ENCODE results near the gene SLC25A38.

The SLC25A38 gene

DNA sequence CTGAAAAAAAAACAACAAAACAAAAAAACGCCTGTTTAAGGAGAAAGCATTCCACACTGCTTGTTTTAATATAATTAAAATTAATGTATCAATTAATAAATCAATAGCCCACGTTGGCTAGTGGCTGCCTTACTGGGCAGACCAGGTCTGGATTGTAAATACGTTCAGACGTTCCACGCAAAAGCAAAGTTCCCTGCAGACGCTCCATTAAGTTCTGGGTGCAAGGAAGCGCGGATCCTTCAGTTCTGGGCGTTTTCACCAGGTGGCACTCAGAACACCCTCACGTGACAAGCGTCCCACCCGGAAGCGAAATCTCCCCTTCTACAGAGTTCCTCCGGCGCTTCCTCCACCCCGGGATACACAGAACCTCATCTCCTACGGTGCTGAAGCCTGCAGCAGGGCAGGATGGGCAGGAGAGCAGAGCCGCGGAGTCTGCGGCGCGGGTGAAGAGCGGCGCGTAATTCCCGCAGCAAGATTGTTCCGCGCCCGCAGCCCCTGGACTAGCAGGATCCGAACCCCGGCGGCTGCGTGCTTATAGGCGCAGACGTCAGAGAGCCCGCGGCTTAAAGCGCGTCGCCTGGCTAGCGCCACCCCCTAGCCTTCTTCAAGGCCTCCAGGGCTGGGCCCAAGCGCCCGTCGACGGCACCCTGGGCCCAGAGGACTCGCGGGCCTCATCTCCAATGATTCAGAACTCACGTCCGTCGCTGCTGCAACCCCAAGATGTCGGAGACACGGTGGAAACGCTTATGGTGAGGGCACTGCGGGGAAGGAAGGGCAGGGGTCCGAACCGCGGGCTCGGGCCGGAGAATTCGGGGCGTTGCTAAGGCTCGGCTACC, at the start of gene SLC25A38:
SLC25A38 (plus strand) TSS at position 326 of the 836 bp plus-strand sequence; CDS start at position 681, 355 bp downstream.
- peak within 1 kb of the TSS; percentile 90 for H3K27ac ChIP-seq
- TF ChIP-seq, protein P1, sequence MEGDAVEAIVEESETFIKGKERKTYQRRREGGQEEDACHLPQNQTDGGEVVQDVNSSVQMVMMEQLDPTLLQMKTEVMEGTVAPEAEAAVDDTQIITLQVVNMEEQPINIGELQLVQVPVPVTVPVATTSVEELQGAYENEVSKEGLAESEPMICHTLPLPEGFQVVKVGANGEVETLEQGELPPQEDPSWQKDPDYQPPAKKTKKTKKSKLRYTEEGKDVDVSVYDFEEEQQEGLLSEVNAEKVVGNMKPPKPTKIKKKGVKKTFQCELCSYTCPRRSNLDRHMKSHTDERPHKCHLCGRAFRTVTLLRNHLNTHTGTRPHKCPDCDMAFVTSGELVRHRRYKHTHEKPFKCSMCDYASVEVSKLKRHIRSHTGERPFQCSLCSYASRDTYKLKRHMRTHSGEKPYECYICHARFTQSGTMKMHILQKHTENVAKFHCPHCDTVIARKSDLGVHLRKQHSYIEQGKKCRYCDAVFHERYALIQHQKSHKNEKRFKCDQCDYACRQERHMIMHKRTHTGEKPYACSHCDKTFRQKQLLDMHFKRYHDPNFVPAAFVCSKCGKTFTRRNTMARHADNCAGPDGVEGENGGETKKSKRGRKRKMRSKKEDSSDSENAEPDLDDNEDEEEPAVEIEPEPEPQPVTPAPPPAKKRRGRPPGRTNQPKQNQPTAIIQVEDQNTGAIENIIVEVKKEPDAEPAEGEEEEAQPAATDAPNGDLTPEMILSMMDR (conservative IDR thresholded peaks at IDR 0.05), result peak; percentile 37
- no peak; the same call in 1 of the 2 replicates for TF ChIP-seq ZFX (IDR thresholded peaks at IDR 0.05)

DNA sequence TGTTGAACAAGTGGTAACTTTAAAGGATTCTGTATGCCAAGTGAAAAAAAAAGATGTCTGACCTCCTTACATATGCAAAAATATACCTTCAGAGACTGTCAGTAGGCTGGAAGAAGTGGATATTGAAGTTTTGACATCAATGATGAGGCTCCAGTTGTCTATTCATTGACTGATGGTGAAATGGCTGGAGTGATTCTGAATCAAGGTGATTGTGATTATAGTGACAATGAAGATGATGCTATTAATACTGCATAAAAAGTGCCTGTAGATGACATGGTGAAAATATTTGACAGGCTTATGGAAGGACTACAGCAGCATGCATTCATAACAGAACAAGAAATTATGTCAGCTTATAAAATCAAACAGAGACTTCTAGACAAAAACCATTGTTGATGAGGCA, 49.6 kb upstream of the SLC25A38 start:
- no peak overlapping the region for H3K27ac ChIP-seq
- TF ChIP-seq, protein P1 (conservative IDR thresholded peaks at IDR 0.05), result no peak
- TF ChIP-seq ZFX (IDR thresholded peaks at IDR 0.05), result no peak

- no peak for TF ChIP-seq ZFX (IDR thresholded peaks at IDR 0.05)
- TF ChIP-seq, protein P1 (conservative IDR thresholded peaks at IDR 0.05), result no peak
- H3K27ac ChIP-seq, result no peak overlapping the region
Measured at GRCh38 chr3:39334205-39334604, 49.0 kb upstream of the SLC25A38 start.

DNA sequence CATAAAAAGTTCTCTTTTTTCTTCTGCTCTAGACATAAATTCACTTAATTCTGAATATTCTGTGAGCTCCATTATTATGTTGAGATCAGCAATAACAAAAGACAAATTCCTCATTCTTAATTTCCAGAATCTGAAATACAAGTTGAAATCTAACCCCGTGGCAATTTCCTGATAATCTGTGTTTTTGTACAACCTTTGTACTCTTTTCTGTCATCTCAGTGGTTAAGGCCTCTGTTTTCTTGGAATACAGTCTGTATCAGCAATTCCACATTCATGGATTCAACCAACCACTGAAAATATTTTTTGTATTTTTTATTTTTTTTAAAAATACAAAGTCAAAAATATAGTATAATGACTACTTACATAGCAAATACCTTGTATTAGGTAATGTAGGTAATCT, 45.0 kb upstream of the SLC25A38 start:
- no peak overlapping the region for H3K27ac ChIP-seq
- TF ChIP-seq ZFX (IDR thresholded peaks at IDR 0.05), result no peak
- TF ChIP-seq, protein P1 (conservative IDR thresholded peaks at IDR 0.05), result no peak

DNA sequence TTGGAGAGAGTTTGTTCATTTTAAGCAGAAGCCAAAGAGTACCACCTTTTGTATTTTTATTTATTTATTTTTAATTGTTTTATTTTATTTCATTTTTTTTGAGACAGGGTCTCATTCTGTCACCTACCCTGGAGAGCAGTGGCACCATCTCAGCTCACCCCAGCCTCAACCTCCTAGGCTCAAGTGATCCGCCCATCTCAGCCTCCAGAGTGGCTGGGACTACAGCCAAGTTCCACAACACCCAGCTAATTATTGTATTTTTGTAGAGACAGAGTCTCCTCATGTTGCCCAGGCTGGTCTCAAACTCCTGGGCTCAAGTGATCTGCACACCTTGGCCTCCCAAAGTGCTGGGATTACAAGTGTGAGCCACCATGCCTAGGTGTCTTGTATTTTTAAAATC, 44.1 kb upstream of the SLC25A38 start:
- H3K27ac ChIP-seq, result no peak overlapping the region
- TF ChIP-seq ZFX (IDR thresholded peaks at IDR 0.05), result no peak
- TF ChIP-seq, protein P1 (conservative IDR thresholded peaks at IDR 0.05), result no peak

DNA sequence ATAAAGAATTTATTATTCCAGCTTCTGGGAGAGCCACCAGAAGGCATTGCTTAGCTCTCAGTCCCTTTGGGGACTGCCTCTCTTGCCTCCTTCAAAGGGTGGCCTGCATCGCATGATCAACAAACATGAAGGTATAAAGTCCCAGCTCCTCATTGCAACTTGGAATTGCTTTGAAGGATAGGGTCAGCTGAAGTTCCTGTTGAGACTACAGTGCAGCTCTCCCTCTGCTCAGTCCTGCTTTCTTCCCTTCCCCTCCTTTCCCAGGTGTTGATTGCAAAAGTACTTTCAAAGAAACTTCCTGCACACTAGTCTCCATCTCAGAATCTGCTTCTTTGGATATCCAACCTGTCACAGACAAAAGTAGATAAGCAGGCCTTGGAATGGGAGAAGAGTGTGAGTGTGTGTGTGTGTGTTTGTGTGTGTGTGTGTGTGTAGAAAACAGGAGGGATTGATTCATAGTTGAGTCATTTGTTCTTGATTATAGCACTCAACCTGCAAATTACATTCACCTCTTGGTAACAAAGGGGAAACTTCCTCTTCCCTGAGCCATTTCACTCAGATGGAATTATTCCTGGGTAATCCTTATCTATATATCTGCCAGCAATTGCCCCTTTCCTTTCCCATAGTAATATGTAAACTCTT, 40.0 kb upstream of the SLC25A38 start:
- H3K27ac ChIP-seq, result no peak overlapping the region
- TF ChIP-seq ZFX (IDR thresholded peaks at IDR 0.05), result no peak
- TF ChIP-seq, protein P1 (conservative IDR thresholded peaks at IDR 0.05), result no peak

- H3K27ac ChIP-seq, result no peak overlapping the region
- TF ChIP-seq ZFX (IDR thresholded peaks at IDR 0.05), result no peak
- TF ChIP-seq, protein P1 (conservative IDR thresholded peaks at IDR 0.05), result no peak
Measured at GRCh38 chr3:39343760-39344159, 39.4 kb upstream of the SLC25A38 start.

All from C4-2B (cell line).